Body of pancreas (tissue), 4 donors: Measurements from ENCODE around the gene ATF7IP. TPM values are rescaled to one million over a fixed set of nuclear protein-coding genes. Genes with fewer than 3 reads are reported as not detected.
"Not testable (repeated sequence)": the region's sequence is repeated elsewhere in the genome, so short reads cannot be mapped to it uniquely, and the experiment has no call there.

Experiments used
- ATAC-seq: fragments of 150-250 bp; one replicate; pipeline ENCODE4 v1.9.1; 2016
- DNase-seq, 4 donors: peaks; one replicate each; pipeline ENCODE4 v3.0.0-alpha.2; 2019
- H3K27ac ChIP-seq, 4 donors: fragments of 200-600 bp; sonication (generic); 1 replicate in 3 of 4; 2 replicates in 1 of 4; pipeline versions ENCODE4 v1.5.1 to v1.6.1; 2016 to 2019; ENCODE audit warnings: mild to moderate bottlenecking in 1 of 4, mixed read lengths in 1 of 4, moderate library complexity in 1 of 4
- H3K27me3 ChIP-seq, 2 donors: fragments of 200-600 bp; sonication (generic); one replicate each; pipeline ENCODE4 v1.6.0; 2016; ENCODE audit warnings: mild to moderate bottlenecking in 1 of 2
- H3K36me3 ChIP-seq, 2 donors: fragments of 200-600 bp; sonication (generic); replicated peaks in 1 of 2; 2 replicates each; pipeline ENCODE4 v1.5.1; 2016; ENCODE audit warnings: low read depth in 2 of 2; ENCODE audit not compliant: insufficient read depth in 1 of 2
- H3K4me1 ChIP-seq: fragments of 200-600 bp; sonication (generic); one replicate; pipeline ENCODE4 v1.6.0; 2016
- H3K4me3 ChIP-seq, 2 donors: fragments of 200-600 bp; sonication (generic); 1 replicate in 1 of 2; 2 replicates in 1 of 2; pipeline ENCODE4 v1.5.1; 2016 to 2019
- H3K9me3 ChIP-seq, 3 donors: fragments of 200-600 bp; sonication (generic); 1 replicate in 2 of 3; 2 replicates in 1 of 3; pipeline ENCODE4 v1.5.1; 2016
- POLR2A ChIP-seq, 3 donors: fragments of 450-650 bp; IDR thresholded peaks; one replicate each; pipeline ENCODE4 v1.6.1; 2016; ENCODE audit warnings: antibody characterized with exemption in 3 of 3, mild to moderate bottlenecking in 2 of 3
- WGBS, 2 donors: methylation state at CpG; one replicate each; pipeline ENCODE4 v1.1.5; 2017; 5-methylcytosine and 5-hydroxymethylcytosine counted together
- intact Hi-C: fragments of 100-400 bp; cut with DNase I; formaldehyde crosslinking; loops from one replicate; pipeline ENCODE4 v1.15.1; 2023
- total RNA-seq, 2 donors: library from RNA; depleted of rRNA; stranded (reverse); fragments of >200 nt; gene quantifications; one replicate each; pipeline ENCODE4 v1.1.0, GENCODE V29; 2016
- TF ChIP-seq, protein P1 (sequence below), 7 experiments: fragments of 450-650 bp in 4 of 7; fragments of 200-600 bp in 3 of 7; sonication (generic) in 3 of 7; IDR thresholded peaks; one replicate each; pipeline ENCODE4 v1.5.1; 2016 to 2019; ENCODE audit warnings: antibody characterized with exemption in 7 of 7

Gene ATF7IP
- total RNA-seq, 2 donors from 2014 or later: 37.6 to 80.8 TPM

DNA sequence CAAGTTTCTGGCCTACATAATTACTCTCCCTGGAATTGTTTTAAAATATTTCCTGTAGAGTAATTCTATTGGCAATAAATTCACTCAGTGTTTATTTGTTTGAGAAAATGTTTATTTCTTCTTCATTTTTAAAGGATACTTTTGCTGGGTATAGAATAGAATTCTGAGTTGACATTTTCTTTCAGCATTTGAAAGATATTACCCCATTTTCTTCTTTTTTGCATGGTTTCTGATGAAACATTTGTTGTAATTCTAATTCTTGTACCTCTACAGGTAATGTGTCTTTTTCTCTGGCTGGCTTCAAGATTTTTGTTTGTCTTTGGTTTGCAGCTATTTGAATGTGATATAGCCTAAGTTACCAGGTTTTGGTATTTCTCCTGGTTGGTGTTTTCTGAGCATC, 25.1 kb upstream of the ATF7IP start:
- no peaks in the 10 kb centered on the region for H3K4me1 ChIP-seq
- no peaks in the 10 kb centered on the region for H3K27me3 ChIP-seq
- H3K27ac ChIP-seq: no peak overlapping the region
- no peak for ATAC-seq
- no peak overlapping the region for H3K4me3 ChIP-seq
- DNase-seq: no peak
- TF ChIP-seq, protein P1, sequence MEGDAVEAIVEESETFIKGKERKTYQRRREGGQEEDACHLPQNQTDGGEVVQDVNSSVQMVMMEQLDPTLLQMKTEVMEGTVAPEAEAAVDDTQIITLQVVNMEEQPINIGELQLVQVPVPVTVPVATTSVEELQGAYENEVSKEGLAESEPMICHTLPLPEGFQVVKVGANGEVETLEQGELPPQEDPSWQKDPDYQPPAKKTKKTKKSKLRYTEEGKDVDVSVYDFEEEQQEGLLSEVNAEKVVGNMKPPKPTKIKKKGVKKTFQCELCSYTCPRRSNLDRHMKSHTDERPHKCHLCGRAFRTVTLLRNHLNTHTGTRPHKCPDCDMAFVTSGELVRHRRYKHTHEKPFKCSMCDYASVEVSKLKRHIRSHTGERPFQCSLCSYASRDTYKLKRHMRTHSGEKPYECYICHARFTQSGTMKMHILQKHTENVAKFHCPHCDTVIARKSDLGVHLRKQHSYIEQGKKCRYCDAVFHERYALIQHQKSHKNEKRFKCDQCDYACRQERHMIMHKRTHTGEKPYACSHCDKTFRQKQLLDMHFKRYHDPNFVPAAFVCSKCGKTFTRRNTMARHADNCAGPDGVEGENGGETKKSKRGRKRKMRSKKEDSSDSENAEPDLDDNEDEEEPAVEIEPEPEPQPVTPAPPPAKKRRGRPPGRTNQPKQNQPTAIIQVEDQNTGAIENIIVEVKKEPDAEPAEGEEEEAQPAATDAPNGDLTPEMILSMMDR (IDR thresholded peaks at IDR 0.05): no peak
- TF ChIP-seq POLR2A (IDR thresholded peaks at IDR 0.05): no peak
- intact Hi-C loops: no loop called here
- no peaks in the 10 kb centered on the region for H3K9me3 ChIP-seq
- H3K36me3 ChIP-seq: no peaks in the 10 kb centered on the region

DNA sequence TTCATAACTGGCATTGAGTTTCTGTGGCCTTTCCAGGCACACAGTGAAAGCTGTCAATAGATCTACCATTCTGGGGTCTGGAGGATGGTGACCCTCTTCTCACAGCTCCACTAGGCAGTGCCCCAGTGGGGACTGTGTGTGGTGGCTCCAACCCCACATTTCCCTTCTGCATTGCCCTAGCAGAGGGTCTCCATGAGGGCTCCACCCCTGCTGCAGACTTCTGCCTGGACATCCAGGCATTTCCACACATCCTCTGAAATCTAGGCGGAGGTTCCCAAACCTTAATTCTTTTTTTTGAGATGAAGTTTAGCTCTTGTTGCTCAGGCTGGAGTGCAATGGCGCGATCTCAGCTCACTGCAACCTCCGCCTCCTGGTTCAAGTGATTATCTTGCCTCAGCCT, 14.0 kb upstream of the ATF7IP start:
- intact Hi-C loops: loop anchor here (10.0 kb wide), 1 partner anchor 87 kb away; no protein-coding TSS in a partner anchor
- peaks cover 0 to 13% (median 0%) of the 10 kb centered on the region in 3 donors for H3K9me3 ChIP-seq
- 97 to 100% methylated on average over 4 of the region's 4 CpGs for WGBS, 2 donors
- not testable (repeated sequence) for ATAC-seq, H3K4me3 ChIP-seq, H3K27ac ChIP-seq, H3K4me1 ChIP-seq, DNase-seq, H3K36me3 ChIP-seq, H3K27me3 ChIP-seq

DNA sequence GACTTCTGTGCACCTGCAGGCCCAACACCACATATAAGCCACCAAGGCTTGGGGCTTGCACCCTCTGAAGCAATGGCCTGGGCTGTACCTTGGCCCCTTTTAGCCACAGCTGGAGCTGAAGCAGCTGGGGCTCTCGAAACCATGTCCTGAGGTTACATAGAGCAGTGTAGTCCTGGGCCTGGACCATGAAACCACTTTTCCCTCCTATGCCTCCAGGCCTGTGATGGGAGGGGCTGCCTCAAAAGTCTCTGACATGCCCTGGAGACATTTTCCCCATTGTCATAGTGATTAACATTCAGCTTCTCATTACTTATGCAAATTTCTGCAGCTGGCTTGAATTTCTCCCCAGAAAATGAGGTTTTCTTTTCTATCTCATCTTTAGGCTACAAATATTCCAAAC, 13.4 kb upstream of the ATF7IP start:
- peaks cover 0 to 13% (median 0%) of the 10 kb centered on the region in 3 donors for H3K9me3 ChIP-seq
- H3K27me3 ChIP-seq, DNase-seq, H3K27ac ChIP-seq, H3K4me3 ChIP-seq, H3K36me3 ChIP-seq, ATAC-seq, H3K4me1 ChIP-seq: not testable (repeated sequence)
- 89 to 100% methylated on average over 1 of the region's 1 CpG for WGBS, 2 donors
- intact Hi-C loops: loop anchor here (10.0 kb wide), 1 partner anchor 87 kb away; no protein-coding TSS in a partner anchor

DNA sequence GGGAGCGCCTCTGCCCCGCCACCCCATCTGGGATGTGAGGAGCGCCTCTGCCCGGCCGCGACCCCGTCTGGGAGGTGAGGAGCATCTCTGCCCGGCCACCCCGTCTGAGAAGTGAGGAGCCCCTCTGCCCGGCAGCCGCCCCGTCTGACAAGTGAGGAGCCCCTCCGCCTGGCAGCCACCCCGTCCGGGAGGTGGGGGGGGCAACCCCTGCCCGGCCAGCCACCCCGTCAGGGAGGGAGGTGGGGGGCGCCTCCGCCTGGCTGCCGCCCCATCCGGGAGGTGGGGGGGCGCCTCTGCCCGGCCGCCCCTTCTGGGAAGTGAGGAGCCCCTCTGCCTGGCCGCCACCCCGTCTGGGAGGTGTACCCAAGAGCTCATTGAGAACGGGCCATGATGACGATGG, 10.8 kb upstream of the ATF7IP start:
- H3K36me3 ChIP-seq, ATAC-seq, H3K27ac ChIP-seq, H3K27me3 ChIP-seq, H3K4me1 ChIP-seq, H3K4me3 ChIP-seq, DNase-seq: not testable (repeated sequence)
- intact Hi-C loops: loop anchor here (10.0 kb wide), 1 partner anchor 90 kb away; no protein-coding TSS in a partner anchor
- 85 to 96% methylated on average over 3 to 8 of the region's 28 CpGs for WGBS, 2 donors
- H3K9me3 ChIP-seq: peaks cover 0 to 13% (median 0%) of the 10 kb centered on the region in 3 donors

DNA sequence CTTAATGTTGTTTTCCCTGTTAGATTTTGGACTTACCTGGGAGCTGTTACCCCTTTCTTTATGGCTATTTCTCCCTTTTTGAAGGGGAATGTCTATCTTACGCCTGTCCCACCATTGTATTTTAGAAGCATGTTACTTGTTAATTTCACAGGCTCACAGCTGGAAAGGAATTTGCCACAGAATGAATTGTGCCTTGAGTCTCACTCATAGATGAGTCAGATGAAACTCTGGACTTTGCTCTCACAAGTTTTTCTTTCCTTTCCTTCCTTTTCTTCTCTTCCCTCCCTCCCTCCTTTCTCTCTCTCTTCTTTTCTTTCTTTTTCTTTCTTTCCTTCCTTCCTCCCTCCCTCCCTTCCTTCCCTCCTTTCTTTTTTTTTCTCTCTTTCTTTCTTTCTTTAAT, 9.3 kb upstream of the ATF7IP start:
- DNase-seq: no peak
- no peaks in the 10 kb centered on the region for H3K4me1 ChIP-seq
- H3K36me3 ChIP-seq: no peaks in the 10 kb centered on the region
- intact Hi-C loops: loop anchor here (10.0 kb wide), 1 partner anchor 91 kb away; no protein-coding TSS in a partner anchor
- H3K27me3 ChIP-seq: no peaks in the 10 kb centered on the region
- peaks cover 0 to 11% (median 0%) of the 10 kb centered on the region in 3 donors for H3K9me3 ChIP-seq
- no peak overlapping the region for H3K27ac ChIP-seq
- no peak for ATAC-seq
- 77 to 78% methylated on average over 1 of the region's 1 CpG for WGBS, 2 donors
- no peak overlapping the region for H3K4me3 ChIP-seq
- TF ChIP-seq, protein P1 (IDR thresholded peaks at IDR 0.05): no peak
- TF ChIP-seq POLR2A (IDR thresholded peaks at IDR 0.05): no peak

DNA sequence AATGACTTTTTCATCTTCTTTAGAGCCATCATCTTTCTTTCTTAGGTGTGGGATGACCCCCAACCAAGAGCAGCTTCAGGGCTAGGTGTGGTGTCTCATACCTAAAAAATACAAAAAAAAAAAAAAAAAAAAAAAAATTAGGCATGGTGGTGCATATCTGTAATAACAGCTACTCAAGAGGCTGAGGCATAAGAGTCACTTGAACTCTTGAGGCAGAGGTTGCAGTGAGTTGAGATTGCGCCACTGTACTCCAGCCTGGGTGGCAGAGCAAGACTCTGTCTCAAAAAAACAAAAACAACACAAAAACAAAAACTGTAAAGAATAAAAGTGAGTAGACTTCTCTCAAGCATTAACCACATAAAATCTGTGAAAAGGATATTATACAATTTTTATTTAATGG, 8.0 kb upstream of the ATF7IP start:
- ATAC-seq (no peak), DNase-seq (no peak)
- no peaks in the 10 kb centered on the region for H3K27me3 ChIP-seq
- H3K4me1 ChIP-seq: no peaks in the 10 kb centered on the region
- H3K9me3 ChIP-seq: no peaks in the 10 kb centered on the region
- H3K4me3 ChIP-seq: no peak overlapping the region
- TF ChIP-seq, protein P1 (IDR thresholded peaks at IDR 0.05): no peak
- no peak for TF ChIP-seq POLR2A (IDR thresholded peaks at IDR 0.05)
- intact Hi-C loops: loop anchor here (10.0 kb wide), 1 partner anchor 93 kb away; no protein-coding TSS in a partner anchor
- 77 to 100% methylated on average over 1 of the region's 1 CpG for WGBS, 2 donors
- no peaks in the 10 kb centered on the region for H3K36me3 ChIP-seq
- H3K27ac ChIP-seq: no peak overlapping the region
